ENCODE results near the gene WDR70.
"Not testable (repeated sequence)": the region's sequence is repeated elsewhere in the genome, so short reads cannot be mapped to it uniquely, and the experiment has no call there.

WDR70 gene

GRCh38 chr5:37594864-37595263, 215.7 kb downstream of the WDR70 start:
- H2BK120ac ChIP-seq (ENCODE audit: insufficient read depth, low read length, poor library complexity), result not testable (repeated sequence)
- WGBS (ENCODE audit: extremely low coverage, insufficient coverage, insufficient read length), result no CpG with 5 or more reads among the region's 2 CpGs

GRCh38 chr5:37598733-37599132, 219.6 kb downstream of the WDR70 start:
- no peak overlapping the region for H4K91ac ChIP-seq (ENCODE audit: low read depth, low read length)
- H4K8ac ChIP-seq (ENCODE audit: low read depth, low read length), result no peak overlapping the region
- no peaks in the 10 kb centered on the region for H3K79me2 ChIP-seq (ENCODE audit: control insufficient read depth, insufficient read depth, low read length, poor library complexity)
- no peaks in the 10 kb centered on the region for H3K27me3 ChIP-seq (ENCODE audit: insufficient read depth, low read length)
- no peak overlapping the region for H3K4ac ChIP-seq (ENCODE audit: low read depth, low read length)
- DNase-seq, result peak in 1 of 2 donors; percentile 24
- H3K4me1 ChIP-seq (ENCODE audit: control insufficient read depth in 1 of 2, insufficient read depth in 2 of 2, low read length in 2 of 2), result no peaks in the 10 kb centered on the region
- no peaks in the 10 kb centered on the region for H3K79me1 ChIP-seq (ENCODE audit: low read length)
- no peak overlapping the region for H2BK12ac ChIP-seq (ENCODE audit: low read length)
- H4K12ac ChIP-seq (ENCODE audit: low read depth, low read length), result no peak overlapping the region
- no peak overlapping the region for H2AFZ ChIP-seq (ENCODE audit: insufficient read depth, low read length, poor library complexity)
- H2AK5ac ChIP-seq (ENCODE audit: low read length), result no peak overlapping the region
- H3K14ac ChIP-seq (ENCODE audit: low read length), result no peak overlapping the region
- WGBS (ENCODE audit: extremely low coverage, insufficient coverage, insufficient read length), result no CpG with 5 or more reads among the region's 3 CpGs
- no peak overlapping the region for H2BK5ac ChIP-seq (ENCODE audit: low read depth, low read length, poor library complexity)
- H3K4me3 ChIP-seq (ENCODE audit: low read depth, low read length), result no peak overlapping the region
- H3K4me2 ChIP-seq (ENCODE audit: low read length), result no peak overlapping the region
- no peak overlapping the region for H2BK120ac ChIP-seq (ENCODE audit: insufficient read depth, low read length, poor library complexity)
- H3K9me3 ChIP-seq (ENCODE audit: insufficient read depth, low read depth, low read length), result no peaks in the 10 kb centered on the region
- H3K27ac ChIP-seq (ENCODE audit: low read depth, low read length), result no peak overlapping the region
- H3K18ac ChIP-seq (ENCODE audit: low read length), result no peak overlapping the region
- no peak overlapping the region for H3K9ac ChIP-seq (ENCODE audit: low read length)
- no peaks in the 10 kb centered on the region for H3K36me3 ChIP-seq (ENCODE audit: control insufficient read depth in 1 of 2, insufficient read depth in 2 of 2, low read length in 2 of 2)
- no peak overlapping the region for H3K23ac ChIP-seq (ENCODE audit: low read length)

More at GRCh38 chr5:37594864-37595263, 215.7 kb downstream of the WDR70 start:
- not testable (repeated sequence) for H3K4me2 ChIP-seq (ENCODE audit: low read length); H3K4me3 ChIP-seq (ENCODE audit: low read depth, low read length); H2AK5ac ChIP-seq (ENCODE audit: low read length); H4K12ac ChIP-seq (ENCODE audit: low read depth, low read length); H3K4ac ChIP-seq (ENCODE audit: low read depth, low read length); H3K4me1 ChIP-seq (ENCODE audit: control insufficient read depth in 1 of 2, insufficient read depth in 2 of 2, low read length in 2 of 2); H3K27me3 ChIP-seq (ENCODE audit: insufficient read depth, low read length); H3K9ac ChIP-seq (ENCODE audit: low read length); H3K18ac ChIP-seq (ENCODE audit: low read length); H3K27ac ChIP-seq (ENCODE audit: low read depth, low read length); DNase-seq; H2BK12ac ChIP-seq (ENCODE audit: low read length); H3K36me3 ChIP-seq (ENCODE audit: control insufficient read depth in 1 of 2, insufficient read depth in 2 of 2, low read length in 2 of 2); H4K91ac ChIP-seq (ENCODE audit: low read depth, low read length); H3K14ac ChIP-seq (ENCODE audit: low read length); H2BK5ac ChIP-seq (ENCODE audit: low read depth, low read length, poor library complexity); H3K23ac ChIP-seq (ENCODE audit: low read length); H3K79me2 ChIP-seq (ENCODE audit: control insufficient read depth, insufficient read depth, low read length, poor library complexity); H2AFZ ChIP-seq (ENCODE audit: insufficient read depth, low read length, poor library complexity); H3K79me1 ChIP-seq (ENCODE audit: low read length); H3K9me3 ChIP-seq (ENCODE audit: insufficient read depth, low read depth, low read length); H4K8ac ChIP-seq (ENCODE audit: low read depth, low read length)

GRCh38 chr5:37601163-37601562, 222.0 kb downstream of the WDR70 start:
- Histone ChIP-seq H2BK12ac (ENCODE audit: low read length) (no peak overlapping the region), H3K79me2 (ENCODE audit: control insufficient read depth, insufficient read depth, low read length, poor library complexity) (no peaks in the 10 kb centered on the region), H3K23ac (ENCODE audit: low read length) (no peak overlapping the region), H3K36me3 (ENCODE audit: control insufficient read depth in 1 of 2, insufficient read depth in 2 of 2, low read length in 2 of 2) (no peaks in the 10 kb centered on the region), H3K4ac (ENCODE audit: low read depth, low read length) (no peak overlapping the region), H3K4me1 (ENCODE audit: control insufficient read depth in 1 of 2, insufficient read depth in 2 of 2, low read length in 2 of 2) (no peaks in the 10 kb centered on the region), H3K18ac (ENCODE audit: low read length) (no peak overlapping the region), H3K14ac (ENCODE audit: low read length) (no peak overlapping the region), H3K79me1 (ENCODE audit: low read length) (no peaks in the 10 kb centered on the region), H2AFZ (ENCODE audit: insufficient read depth, low read length, poor library complexity) (no peak overlapping the region), H4K91ac (ENCODE audit: low read depth, low read length) (no peak overlapping the region), H4K8ac (ENCODE audit: low read depth, low read length) (no peak overlapping the region), H2BK120ac (ENCODE audit: insufficient read depth, low read length, poor library complexity) (no peak overlapping the region), H3K27ac (ENCODE audit: low read depth, low read length) (no peak overlapping the region), H2BK5ac (ENCODE audit: low read depth, low read length, poor library complexity) (no peak overlapping the region), H3K4me2 (ENCODE audit: low read length) (no peak overlapping the region), H2AK5ac (ENCODE audit: low read length) (no peak overlapping the region), H4K12ac (ENCODE audit: low read depth, low read length) (no peak overlapping the region), H3K9ac (ENCODE audit: low read length) (no peak overlapping the region), H3K9me3 (ENCODE audit: insufficient read depth, low read depth, low read length) (no peaks in the 10 kb centered on the region), H3K27me3 (ENCODE audit: insufficient read depth, low read length) (no peaks in the 10 kb centered on the region), H3K4me3 (ENCODE audit: low read depth, low read length) (no peak overlapping the region)
- DNase-seq, result no peak
- WGBS (ENCODE audit: extremely low coverage, insufficient coverage, insufficient read length), result no CpG with 5 or more reads among the region's 1 CpG

- no CpG with 5 or more reads among the region's 1 CpG for WGBS (ENCODE audit: extremely low coverage, insufficient coverage, insufficient read length)
Measured at GRCh38 chr5:37603072-37603471, 224.0 kb downstream of the WDR70 start.

More at GRCh38 chr5:37603072-37603471, 224.0 kb downstream of the WDR70 start:
- no peak overlapping the region for H3K27ac ChIP-seq (ENCODE audit: low read depth, low read length)
- no peaks in the 10 kb centered on the region for H3K27me3 ChIP-seq (ENCODE audit: insufficient read depth, low read length)
- H3K4me3 ChIP-seq (ENCODE audit: low read depth, low read length), result no peak overlapping the region
- H4K91ac ChIP-seq (ENCODE audit: low read depth, low read length), result no peak overlapping the region
- H2AFZ ChIP-seq (ENCODE audit: insufficient read depth, low read length, poor library complexity), result no peak overlapping the region
- DNase-seq, result no peak
- no peak overlapping the region for H3K9ac ChIP-seq (ENCODE audit: low read length)
- H2BK12ac ChIP-seq (ENCODE audit: low read length), result no peak overlapping the region
- no peaks in the 10 kb centered on the region for H3K79me2 ChIP-seq (ENCODE audit: control insufficient read depth, insufficient read depth, low read length, poor library complexity)
- no peak overlapping the region for H4K8ac ChIP-seq (ENCODE audit: low read depth, low read length)
- no peak overlapping the region for H2AK5ac ChIP-seq (ENCODE audit: low read length)
- H3K9me3 ChIP-seq (ENCODE audit: insufficient read depth, low read depth, low read length), result no peaks in the 10 kb centered on the region
- no peak overlapping the region for H4K12ac ChIP-seq (ENCODE audit: low read depth, low read length)
- H3K4ac ChIP-seq (ENCODE audit: low read depth, low read length), result no peak overlapping the region
- no peak overlapping the region for H2BK5ac ChIP-seq (ENCODE audit: low read depth, low read length, poor library complexity)
- H3K79me1 ChIP-seq (ENCODE audit: low read length), result no peaks in the 10 kb centered on the region
- H3K4me1 ChIP-seq (ENCODE audit: control insufficient read depth in 1 of 2, insufficient read depth in 2 of 2, low read length in 2 of 2), result no peaks in the 10 kb centered on the region
- H3K23ac ChIP-seq (ENCODE audit: low read length), result no peak overlapping the region
- H3K18ac ChIP-seq (ENCODE audit: low read length), result no peak overlapping the region
- H3K4me2 ChIP-seq (ENCODE audit: low read length), result no peak overlapping the region
- H3K14ac ChIP-seq (ENCODE audit: low read length), result no peak overlapping the region
- H2BK120ac ChIP-seq (ENCODE audit: insufficient read depth, low read length, poor library complexity), result no peak overlapping the region
- no peaks in the 10 kb centered on the region for H3K36me3 ChIP-seq (ENCODE audit: control insufficient read depth in 1 of 2, insufficient read depth in 2 of 2, low read length in 2 of 2)
